ENCODE measurements around the gene TFAP2E.
A peak's percentile ranks its signal among the peaks of the same experiment; 100 is the strongest.

The TFAP2E gene

DNA sequence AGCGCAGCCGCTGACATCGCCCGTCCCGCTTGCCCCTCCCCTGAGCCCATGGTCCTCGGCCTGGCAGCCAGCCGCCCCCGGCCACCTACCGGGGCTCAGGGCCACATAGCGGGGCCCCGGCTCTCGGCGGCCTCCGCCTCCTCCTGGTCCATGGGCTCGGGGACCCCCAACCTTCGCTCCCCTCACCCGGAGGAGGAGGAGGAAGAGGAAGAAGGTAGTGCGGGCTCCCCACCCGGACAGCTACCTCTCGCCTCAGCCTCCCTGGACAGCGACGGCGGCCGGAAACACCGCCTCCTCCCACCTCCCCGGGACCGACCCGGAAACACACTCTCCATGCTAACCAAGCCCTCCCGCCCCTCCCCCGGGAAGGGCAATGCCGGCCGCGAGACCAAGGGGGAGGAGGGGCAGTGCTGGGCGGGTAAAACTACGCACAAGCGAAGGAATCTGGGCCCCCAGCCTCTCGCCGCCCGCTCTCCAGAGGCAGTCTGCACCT is 15.9 kb upstream of the TFAP2E start, which contains the start of gene KIAA0319L:
TSS of gene KIAA0319L (minus strand) at position 286 of the 493 bp plus-strand sequence. CDS start 2,912 bp downstream, outside the sequence.
- no peak for DNase-seq (ENCODE audit: low read depth in 2 of 2)

- DNase-seq (ENCODE audit: low read depth in 2 of 2), result peak; percentile 95
Observed at GRCh38 chr1:35557611-35558373, 15.3 kb upstream of the TFAP2E start, which contains the start of gene NCDN. Gene NCDN, plus strand, starts transcription at chr1:35557799. Its CDS starts 392 bp downstream, at chr1:35558191.

DNA sequence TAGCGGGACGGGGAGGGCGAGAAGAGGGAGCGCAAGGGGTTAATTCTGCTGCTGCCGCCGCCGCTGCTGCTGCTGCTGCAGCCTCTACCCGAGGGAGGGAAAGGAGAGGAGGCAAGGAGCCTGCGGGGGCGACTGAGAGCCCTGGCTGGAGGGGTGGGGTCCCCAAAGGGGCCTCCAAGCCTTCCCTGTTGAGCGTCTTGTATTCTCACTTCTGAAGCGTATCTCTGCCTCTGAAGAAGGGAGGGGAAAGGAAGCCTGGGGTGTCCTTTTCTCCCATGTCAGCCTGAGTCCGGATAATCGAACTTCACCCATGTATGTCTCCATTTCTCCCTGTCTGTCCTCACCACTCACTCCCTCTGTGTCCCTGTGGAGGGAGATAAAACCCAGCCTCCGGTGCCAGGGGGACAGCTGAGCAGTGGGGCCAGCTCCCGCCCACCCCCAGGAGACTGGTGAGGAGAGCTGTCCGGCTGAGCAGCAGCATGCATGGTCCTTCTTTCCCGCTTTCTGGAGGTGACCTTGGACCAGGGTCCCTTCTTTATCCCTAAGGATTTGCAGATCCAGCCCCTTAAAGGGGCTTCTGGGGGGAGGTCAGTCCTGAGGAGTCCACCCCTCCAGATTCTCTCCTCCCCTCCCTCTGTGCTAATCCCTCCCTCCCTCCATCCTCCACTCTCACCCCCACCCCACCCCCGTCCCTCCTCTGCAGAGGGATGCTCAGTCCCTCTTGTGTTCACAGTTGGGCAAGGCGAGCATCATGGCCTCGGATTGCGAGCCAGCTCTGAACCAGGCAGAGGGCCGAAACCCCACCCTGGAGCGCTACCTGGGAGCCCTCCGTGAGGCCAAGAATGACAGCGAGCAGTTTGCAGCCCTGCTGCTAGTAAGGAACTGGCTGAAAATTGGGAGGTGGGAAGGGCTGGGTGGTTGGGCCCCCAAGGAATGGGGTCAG is 14.5 kb upstream of the TFAP2E start:
- no peak for DNase-seq (ENCODE audit: low read depth in 2 of 2)

DNA sequence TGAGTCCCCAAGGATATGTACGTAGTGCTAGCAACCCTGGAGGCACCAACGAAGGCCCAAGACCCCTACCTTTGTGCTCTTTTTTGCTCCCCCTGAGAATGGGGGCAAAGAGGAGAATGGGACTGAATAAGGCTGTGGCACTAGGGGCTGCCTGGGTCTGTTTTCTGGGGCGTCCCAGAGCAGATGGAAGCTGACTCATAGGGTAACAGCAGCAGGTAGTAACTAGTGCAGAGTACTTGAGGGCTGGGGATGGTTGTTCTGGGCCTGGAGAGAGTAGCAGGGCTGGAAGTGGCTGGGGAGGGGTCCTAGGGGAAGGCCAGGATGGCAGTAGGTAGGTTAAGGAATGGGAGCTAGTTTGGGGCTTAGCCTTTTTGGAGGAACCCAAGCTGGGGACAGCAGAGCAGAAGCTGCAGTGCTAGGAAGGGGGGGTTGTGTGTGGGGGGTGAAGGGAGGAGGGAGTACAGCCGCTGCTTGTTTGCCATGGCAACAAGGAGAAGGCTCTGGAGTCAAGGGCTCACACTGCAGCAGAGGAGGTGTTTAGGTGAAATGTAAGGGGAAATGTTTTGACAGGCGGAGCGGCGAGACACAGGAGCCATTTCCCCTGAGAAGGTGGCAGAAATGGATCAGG is 13.7 kb upstream of the TFAP2E start:
- DNase-seq (ENCODE audit: low read depth in 2 of 2), result no peak

- DNase-seq (ENCODE audit: low read depth in 2 of 2), result no peak
Observed at GRCh38 chr1:35560256-35561225, 12.6 kb upstream of the TFAP2E start.

- no peak for DNase-seq (ENCODE audit: low read depth in 2 of 2)
Observed at GRCh38 chr1:35561297-35561971, 11.7 kb upstream of the TFAP2E start.

- no peak for DNase-seq (ENCODE audit: low read depth in 2 of 2)
Observed at GRCh38 chr1:35561972-35562680, 11.0 kb upstream of the TFAP2E start.

GRCh38 chr1:35563166-35563565 is 9.9 kb upstream of the TFAP2E start:
- no peak for DNase-seq (ENCODE audit: low read depth in 2 of 2)

DNA sequence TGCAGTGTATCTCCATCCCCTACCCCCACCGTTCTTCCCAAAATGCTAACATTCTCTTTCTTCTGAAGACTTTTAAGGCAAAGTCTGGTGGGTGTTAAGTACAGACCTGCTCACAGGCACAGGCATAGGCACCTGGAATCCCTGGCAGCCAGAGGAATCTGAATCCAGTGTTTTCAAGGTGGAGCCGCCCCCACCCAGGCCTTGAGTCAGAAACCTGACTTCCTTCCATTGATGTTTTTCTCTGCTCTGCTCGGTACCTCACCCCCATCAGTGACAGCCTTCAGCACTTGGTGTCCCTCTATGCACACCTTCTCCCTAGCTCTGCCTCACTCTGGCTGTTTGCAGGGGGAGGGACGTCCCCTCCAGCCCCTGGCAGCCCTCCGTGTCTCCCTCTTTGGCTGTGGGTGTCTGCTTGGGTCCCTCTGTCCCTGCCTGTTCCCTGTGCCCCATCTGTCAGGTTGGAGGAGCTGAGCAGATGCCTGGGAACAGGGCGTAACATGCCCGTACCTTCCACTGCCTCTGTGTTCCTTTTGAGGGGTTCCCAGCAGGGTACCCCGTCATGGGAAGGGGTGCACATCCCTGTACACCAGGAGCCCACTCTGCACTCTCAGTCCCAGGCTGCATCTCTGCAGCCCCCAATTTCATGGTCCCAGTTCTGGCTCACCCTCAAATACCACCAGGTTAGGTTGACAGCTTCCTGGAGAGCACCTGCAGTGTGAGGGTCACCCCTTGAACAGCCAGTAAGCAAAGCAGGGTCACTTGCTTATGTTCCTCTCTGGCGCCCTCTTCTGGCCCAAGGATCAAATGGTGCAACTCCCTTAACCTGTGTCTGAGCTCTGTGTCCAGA is 8.9 kb upstream of the TFAP2E start:
- DNase-seq (ENCODE audit: low read depth in 2 of 2), result peak; percentile 57 to 61

DNA sequence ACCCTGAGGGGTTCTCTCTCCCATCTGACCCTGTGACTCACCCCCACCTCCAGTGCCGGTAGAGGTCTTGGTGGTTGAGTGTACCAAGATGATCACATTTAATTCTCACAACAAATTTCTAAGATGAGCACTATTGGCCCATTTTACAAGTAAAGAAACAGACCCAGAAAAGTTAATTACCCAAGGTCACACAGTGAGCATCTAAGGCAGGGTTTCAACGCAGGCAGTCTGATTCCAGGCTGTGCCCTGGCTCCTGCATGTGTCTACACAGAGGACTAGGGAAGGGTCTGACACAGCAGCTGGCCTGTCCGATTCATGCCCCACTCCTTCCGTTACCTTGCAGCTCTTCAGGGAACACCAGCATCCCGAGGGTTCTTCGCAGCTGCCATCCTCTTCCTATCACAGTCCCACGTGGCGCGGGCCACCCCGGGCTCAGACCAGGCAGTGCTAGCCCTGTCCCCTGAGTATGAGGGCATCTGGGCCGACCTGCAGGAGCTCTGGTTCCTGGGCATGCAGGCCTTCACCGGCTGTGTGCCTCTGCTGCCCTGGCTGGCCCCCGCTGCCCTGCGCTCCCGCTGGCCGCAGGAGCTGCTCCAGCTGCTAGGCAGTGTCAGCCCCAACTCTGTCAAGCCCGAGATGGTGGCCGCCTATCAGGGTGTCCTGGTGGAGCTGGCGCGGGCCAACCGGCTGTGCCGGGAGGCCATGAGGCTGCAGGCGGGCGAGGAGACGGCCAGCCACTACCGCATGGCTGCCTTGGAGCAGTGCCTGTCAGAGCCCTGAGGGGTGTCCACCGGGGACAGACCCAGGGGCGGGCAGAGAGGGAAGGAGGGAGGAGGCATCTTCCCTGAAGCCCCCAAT is 8.0 kb upstream of the TFAP2E start:
- no peak for DNase-seq (ENCODE audit: low read depth in 2 of 2)

GRCh38 chr1:35565742-35566133 is 7.4 kb upstream of the TFAP2E start:
- DNase-seq (ENCODE audit: low read depth in 2 of 2), result no peak

DNA sequence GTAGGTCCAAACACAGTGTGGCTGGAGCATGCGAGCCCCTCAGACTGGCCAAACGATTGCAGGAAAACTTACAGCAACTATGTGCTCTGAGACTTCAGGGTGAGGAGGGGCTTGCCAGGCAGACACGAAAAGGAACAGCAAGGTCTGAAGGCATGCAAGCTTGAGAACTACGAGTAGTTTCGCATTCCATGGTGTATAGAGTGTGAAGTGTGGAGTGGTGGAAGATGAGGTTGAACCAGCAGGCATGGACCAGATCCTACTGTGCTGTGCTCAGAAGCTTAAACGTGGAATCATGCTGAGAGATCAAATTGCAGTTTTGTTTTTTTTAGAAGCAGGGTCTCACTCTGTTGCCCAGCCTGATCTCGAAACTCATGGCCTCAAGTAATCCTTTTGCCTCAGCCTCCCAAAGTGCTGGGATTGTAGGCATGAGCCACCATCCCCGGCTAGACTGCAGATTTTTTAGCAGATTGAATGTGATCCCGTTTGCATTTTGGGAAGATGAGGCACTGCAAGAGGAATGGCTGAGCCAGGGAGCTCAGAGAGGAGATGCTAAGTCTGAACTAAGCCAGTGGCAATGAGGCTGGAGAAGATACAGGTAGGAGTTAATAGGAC is 5.1 kb upstream of the TFAP2E start:
- DNase-seq (ENCODE audit: low read depth in 2 of 2), result no peak

GRCh38 chr1:35568975-35569395 is 4.1 kb upstream of the TFAP2E start:
- no peak for DNase-seq (ENCODE audit: low read depth in 2 of 2)

DNA sequence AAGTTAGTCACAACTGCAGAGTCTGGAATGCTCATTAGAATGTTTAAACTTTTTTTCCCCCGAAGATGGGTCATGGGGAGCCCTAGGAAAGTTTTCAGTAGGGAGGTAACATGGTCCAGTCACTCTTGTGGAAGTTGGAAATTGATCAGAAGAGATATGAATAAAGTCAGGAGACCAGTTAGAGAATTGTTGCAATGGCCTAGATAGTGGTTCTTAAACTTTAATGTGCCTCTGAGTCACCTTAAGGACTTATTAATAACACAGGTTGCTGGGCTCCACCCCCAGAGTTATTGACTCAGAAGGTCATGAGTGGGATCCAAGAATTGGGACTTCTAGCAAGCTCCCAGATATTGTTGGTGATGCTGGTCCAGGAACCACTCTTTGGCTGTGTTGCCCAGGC is 3.2 kb upstream of the TFAP2E start:
- no peak for DNase-seq (ENCODE audit: low read depth in 2 of 2)

- DNase-seq (ENCODE audit: low read depth in 2 of 2), result no peak
Observed at GRCh38 chr1:35570589-35571137, 2.5 kb upstream of the TFAP2E start.

- no peak for DNase-seq (ENCODE audit: low read depth in 2 of 2)
Observed at GRCh38 chr1:35571263-35571662, 1.9 kb upstream of the TFAP2E start.

DNA sequence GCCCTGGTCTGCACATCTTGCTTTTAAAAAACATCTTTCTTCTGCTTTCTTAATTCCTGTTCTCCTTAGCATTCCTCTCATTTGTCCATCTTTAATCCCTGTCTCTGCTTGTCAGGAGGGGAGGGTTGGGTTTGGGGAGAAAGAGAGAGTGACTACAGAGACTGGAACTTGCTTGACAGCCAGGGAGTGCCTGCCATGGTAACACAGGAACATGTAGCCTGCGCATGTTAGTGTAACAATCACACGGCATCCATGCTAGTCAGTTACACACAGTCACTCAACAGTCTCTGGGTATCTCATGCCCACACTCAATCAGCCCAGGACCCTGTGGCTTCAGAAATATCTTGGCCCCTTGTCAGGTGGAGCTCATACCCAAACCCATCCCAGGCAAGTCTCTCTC is 818 bp upstream of the TFAP2E start:
- no peak for DNase-seq (ENCODE audit: low read depth in 2 of 2)
